HG03571 (cell line): ENCODE measurements around the gene ASTN2.

Source experiments
- ATAC-seq: cut with Tn5 transposase; IDR thresholded peaks from one replicate; pipeline ENCODE4 v1.9.1; 2021; ENCODE audit not compliant: unreplicated experiment

The ASTN2 gene

GRCh38 chr9:116653348-116654058 is 761.4 kb downstream of the ASTN2 start:
- ATAC-seq = no peak

- no peak for ATAC-seq
Observed at GRCh38 chr9:116647515-116647809, 767.4 kb downstream of the ASTN2 start.

GRCh38 chr9:116646661-116647514 is 768.0 kb downstream of the ASTN2 start:
- no peak for ATAC-seq

GRCh38 chr9:116644091-116644688 is 770.7 kb downstream of the ASTN2 start:
- no peak for ATAC-seq

- no peak for ATAC-seq
Observed at GRCh38 chr9:116643691-116644090, 771.2 kb downstream of the ASTN2 start.

DNA sequence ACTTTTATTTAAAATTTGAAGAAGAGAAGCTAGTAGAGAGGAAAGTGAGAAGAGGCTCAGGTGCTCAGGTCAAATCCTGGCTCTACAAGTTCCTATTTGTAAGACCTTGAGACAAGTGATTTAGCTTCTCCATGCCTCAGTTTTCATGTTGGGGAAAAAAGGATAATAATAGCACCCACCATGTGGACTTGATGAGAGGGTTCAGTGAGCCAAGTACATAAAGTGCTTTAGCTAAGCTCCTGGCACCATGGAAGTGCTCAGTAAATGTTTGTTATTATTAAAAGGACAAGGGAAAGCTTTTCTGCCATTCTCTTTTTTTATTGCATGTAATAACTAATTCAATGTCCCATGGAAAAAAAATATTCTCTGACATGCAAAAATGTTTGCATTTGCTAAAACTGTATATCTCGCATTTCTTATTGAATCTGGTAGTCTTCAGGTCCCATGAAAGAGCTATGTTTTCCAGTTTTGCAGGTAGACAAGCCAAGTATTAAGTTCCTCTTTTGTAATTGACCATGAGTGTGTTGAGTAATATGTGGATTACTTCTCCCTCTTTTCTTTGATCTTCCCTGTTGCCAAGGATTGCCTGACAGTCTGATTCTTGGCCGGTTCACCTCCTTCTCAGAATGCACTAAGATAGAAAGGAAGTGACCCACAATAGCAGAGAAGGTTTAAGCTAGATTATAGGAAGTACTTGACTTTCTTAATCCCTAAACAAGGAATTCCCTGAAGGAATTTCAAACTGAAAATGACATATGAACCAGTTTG is 773.4 kb downstream of the ASTN2 start:
- no peak for ATAC-seq

GRCh38 chr9:116639251-116639741 is 775.6 kb downstream of the ASTN2 start:
- no peak for ATAC-seq

DNA sequence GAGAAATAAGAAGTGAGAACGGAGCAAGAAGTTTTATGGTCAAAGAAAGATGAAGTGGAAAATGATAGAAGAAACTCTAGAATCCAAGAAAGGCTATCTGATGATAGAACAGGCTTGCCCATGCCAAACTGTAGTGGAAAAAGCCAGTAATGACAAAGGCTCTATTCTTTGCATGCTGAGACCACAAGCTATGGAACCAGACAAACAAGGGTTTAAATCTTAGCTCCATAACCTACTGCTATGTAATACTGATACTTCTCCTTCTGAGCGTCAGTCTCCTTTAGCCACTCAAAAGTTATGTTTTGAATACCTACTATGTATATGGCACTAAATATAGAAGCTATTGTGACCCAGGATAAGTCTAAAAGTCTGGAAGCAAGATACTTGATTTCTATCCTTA is 778.9 kb downstream of the ASTN2 start:
- ATAC-seq = no peak

- no peak for ATAC-seq
Observed at GRCh38 chr9:116632990-116633838, 781.6 kb downstream of the ASTN2 start.

- ATAC-seq = no peak
Observed at GRCh38 chr9:116629634-116630033, 785.2 kb downstream of the ASTN2 start.

DNA sequence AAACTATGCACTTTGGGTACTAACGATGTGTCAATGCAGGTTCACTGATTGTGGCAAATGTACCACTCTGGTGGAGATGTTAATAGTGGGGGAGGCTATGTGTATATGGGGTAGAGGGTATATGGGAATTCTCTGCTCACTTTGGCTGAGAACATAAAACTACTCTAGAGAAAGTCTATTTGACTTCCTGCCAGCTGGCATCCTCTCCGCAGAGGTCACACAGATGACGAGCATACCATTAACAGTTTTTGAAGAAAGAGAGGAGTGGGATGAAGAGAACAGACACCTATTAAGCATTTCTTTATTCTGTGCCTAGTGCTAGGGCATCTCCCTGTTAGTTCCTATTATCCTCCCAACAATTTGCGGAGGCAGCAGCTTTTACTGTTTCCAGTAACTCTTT is 786.1 kb downstream of the ASTN2 start:
- no peak for ATAC-seq

- no peak for ATAC-seq
Observed at GRCh38 chr9:116627433-116627832, 787.4 kb downstream of the ASTN2 start.

- ATAC-seq = no peak
Observed at GRCh38 chr9:116626762-116627161, 788.1 kb downstream of the ASTN2 start.

GRCh38 chr9:116623715-116624114 is 791.1 kb downstream of the ASTN2 start:
- ATAC-seq = no peak

DNA sequence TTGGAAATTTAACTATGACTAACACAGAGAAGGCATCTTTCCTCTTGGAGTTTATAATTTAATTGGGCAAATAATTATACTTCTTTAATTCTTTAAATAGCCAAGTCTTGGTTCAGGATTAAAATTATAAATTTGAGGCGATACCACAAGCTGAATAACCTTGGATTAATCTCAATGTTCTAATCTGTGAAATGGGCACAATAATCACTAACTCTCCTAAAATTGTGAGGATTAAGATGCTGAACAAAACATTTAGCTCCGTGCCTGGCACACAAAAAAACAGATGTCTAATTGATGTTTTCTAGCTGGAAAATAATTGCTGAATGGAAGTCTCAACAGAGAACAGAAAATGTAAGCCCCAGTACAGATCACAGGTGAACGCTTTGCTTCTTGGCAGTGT is 797.5 kb downstream of the ASTN2 start:
- no peak for ATAC-seq

- ATAC-seq = no peak
Observed at GRCh38 chr9:116616304-116616914, 798.4 kb downstream of the ASTN2 start.

DNA sequence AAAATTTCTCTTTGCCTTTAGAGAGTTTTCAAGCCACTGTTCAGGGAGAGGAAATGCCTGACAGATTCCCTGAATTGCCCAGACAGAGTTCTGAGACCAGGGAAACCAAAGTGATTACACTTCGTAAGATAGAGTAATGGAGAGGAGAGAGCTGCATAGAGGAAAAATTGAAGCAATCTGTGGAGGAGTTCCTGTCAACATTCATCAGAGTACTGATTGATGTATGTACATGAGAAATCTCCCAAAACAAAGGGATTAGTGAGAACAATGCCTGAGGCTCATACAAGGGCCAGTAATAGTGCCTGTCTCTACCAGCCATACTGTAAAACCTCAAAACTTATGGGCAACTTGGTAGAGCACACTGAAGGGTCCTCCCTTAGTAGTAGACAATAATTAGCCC is 806.8 kb downstream of the ASTN2 start:
- ATAC-seq = no peak

DNA sequence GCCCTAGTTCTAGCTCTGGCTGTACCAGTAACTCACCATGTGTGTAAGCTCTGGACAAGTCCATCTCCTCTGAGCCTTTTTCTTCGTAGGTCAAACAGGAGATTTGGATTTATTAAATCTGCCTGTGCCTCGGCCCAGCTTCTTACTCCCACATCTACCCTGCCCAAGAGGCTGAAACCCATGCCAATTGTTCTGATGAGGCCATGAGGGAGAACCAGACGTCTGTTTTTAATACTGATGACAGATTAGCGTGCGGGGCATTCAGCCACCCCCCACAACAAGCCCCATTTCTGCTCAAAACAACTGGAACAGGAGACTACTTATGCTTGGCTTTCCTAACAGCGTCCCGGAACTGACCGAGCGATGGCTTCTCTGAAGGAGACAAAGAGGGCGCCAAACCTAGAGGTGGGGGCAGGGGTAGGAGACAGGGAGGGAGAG is 808.9 kb downstream of the ASTN2 start:
- no peak for ATAC-seq

GRCh38 chr9:116605060-116605459 is 809.8 kb downstream of the ASTN2 start:
- ATAC-seq = no peak

GRCh38 chr9:116604251-116604650 is 810.6 kb downstream of the ASTN2 start:
- ATAC-seq = no peak
